Ovary (tissue), 9 donors: Measurements from ENCODE around the gene TRPM4. TPM values are rescaled to one million over a fixed set of nuclear protein-coding genes. Genes with fewer than 3 reads are reported as not detected.

ENCODE experiments used
- DNase-seq, 5 donors: peaks; one replicate each; pipeline ENCODE4 v3.0.0-alpha.2; 2019 to 2020
- H3K27ac ChIP-seq, 2 donors: fragments of 200-600 bp; one replicate each; pipeline versions ENCODE4 v1.5.1 to v1.8.0; 2019 to 2022
- H3K27me3 ChIP-seq: fragments of 200-600 bp; one replicate; pipeline ENCODE4 v1.8.0; 2022
- H3K36me3 ChIP-seq: fragments of 200-600 bp; sonication (generic); one replicate; pipeline ENCODE4 v1.5.1; 2019
- H3K4me1 ChIP-seq: one replicate; pipeline ENCODE4 v1.8.1; 2013; ENCODE audit warnings: mild to moderate bottlenecking, moderate library complexity; ENCODE audit not compliant: insufficient read depth
- H3K4me3 ChIP-seq: fragments of 200-600 bp; sonication (generic); one replicate; pipeline ENCODE4 v1.5.1; 2017
- H3K9me3 ChIP-seq, 2 donors: fragments of 200-600 bp in 1 of 2; sonication (generic) in 1 of 2; one replicate each; pipeline versions ENCODE4 v1.5.1 to v1.8.1; 2013 to 2019; ENCODE audit warnings: mild to moderate bottlenecking in 1 of 2, moderate library complexity in 1 of 2
- EP300 ChIP-seq: sonication (generic); formaldehyde crosslinking; IDR thresholded peaks from one replicate; pipeline ENCODE4 v1.6.1; 2017; ENCODE audit warnings: antibody characterized with exemption
- POLR2A ChIP-seq: fragments of 450-650 bp; IDR thresholded peaks from one replicate; pipeline ENCODE4 v1.6.1; 2017; ENCODE audit warnings: antibody characterized with exemption, mild to moderate bottlenecking, moderate library complexity
- WGBS, 3 donors: extraction: QIAGEN DNeasy Blood & Tissue Kit in 1 of 3; methylation state at CpG; one replicate each; pipeline versions ENCODE4 v1.1.5 to v1.1.7; 2013 to 2017; 5-methylcytosine and 5-hydroxymethylcytosine counted together
- intact Hi-C, 4 donors: fragments of 100-400 bp; cut with DNase I; formaldehyde crosslinking; loops; one replicate each; pipeline versions ENCODE4 v1.11.0 to v1.15.1; 2022 to 2023
- polyA plus RNA-seq, 2 donors: library from polyadenylated mRNA; stranded (reverse); fragments of 200-250 nt in 1 of 2; fragments of 350-450 nt in 1 of 2; fragmentation: Illumina TruSeq in 1 of 2; extraction: RNeasy Lipid Tissue Mini Kit (QIAGEN cat#74804) in 1 of 2; gene quantifications; one replicate each; pipeline ENCODE4 v1.2.3, GENCODE V29; 2013 to 2014
- total RNA-seq, 7 donors: library from RNA; depleted of rRNA in 2 of 7; stranded (reverse); fragments of >200 nt in 2 of 7; fragmentation: NEBNext Ultra II Directional in 3 of 7; extraction: Animal tissue kit (Norgen Biotek cat#: 25700) in 3 of 7; gene quantifications; one replicate each; pipeline versions ENCODE4 v1.1.0 to v1.2.4, GENCODE V29; 2016 to 2023
- TF ChIP-seq, protein P1 (sequence below), 3 donors: fragments of 450-650 bp in 2 of 3; fragments of 200-600 bp in 1 of 3; IDR thresholded peaks; one replicate each; pipeline versions ENCODE4 v1.5.1 to v1.8.0; 2016 to 2022; ENCODE audit warnings: antibody characterized with exemption in 3 of 3, mild to moderate bottlenecking in 1 of 3
- donor health status: DM: no; HTN: no; CAD: no; lungs with moderate emphysema.
- donor health status: DM: no; HTN: no; CAD: no.
- donor health status: Bipolar disorder and iron deficiency.
- donor health status: DM: yes; HTN: yes; CAD: no.
- donor health status: DM: no; HTN: no; CAD: no.
- donor health status: DM: yes; HTN: yes; CAD: no.

The TRPM4 gene
- total and polyA plus RNA-seq, 9 donors = 1.1 to 12.2 (median 5.1) TPM

GRCh38 chr19:49186108-49186507 lies 28.5 kb downstream of the TRPM4 start:
- H3K27ac ChIP-seq = no peak overlapping the region
- H3K4me1 ChIP-seq = no peaks in the 10 kb centered on the region
- DNase-seq = no peak
- H3K9me3 ChIP-seq = no peaks in the 10 kb centered on the region
- intact Hi-C loops = no loop called here
- no peaks in the 10 kb centered on the region for H3K36me3 ChIP-seq
- H3K27me3 ChIP-seq = no peaks in the 10 kb centered on the region
- H3K4me3 ChIP-seq = no peak overlapping the region
- 87 to 91% (median 90%) methylated on average over 5 of the region's 5 CpGs for WGBS, 3 donors
- TF ChIP-seq EP300 (no peak), POLR2A (no peak)
- TF ChIP-seq, protein P1, sequence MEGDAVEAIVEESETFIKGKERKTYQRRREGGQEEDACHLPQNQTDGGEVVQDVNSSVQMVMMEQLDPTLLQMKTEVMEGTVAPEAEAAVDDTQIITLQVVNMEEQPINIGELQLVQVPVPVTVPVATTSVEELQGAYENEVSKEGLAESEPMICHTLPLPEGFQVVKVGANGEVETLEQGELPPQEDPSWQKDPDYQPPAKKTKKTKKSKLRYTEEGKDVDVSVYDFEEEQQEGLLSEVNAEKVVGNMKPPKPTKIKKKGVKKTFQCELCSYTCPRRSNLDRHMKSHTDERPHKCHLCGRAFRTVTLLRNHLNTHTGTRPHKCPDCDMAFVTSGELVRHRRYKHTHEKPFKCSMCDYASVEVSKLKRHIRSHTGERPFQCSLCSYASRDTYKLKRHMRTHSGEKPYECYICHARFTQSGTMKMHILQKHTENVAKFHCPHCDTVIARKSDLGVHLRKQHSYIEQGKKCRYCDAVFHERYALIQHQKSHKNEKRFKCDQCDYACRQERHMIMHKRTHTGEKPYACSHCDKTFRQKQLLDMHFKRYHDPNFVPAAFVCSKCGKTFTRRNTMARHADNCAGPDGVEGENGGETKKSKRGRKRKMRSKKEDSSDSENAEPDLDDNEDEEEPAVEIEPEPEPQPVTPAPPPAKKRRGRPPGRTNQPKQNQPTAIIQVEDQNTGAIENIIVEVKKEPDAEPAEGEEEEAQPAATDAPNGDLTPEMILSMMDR (IDR thresholded peaks at IDR 0.05) = no peak

DNA sequence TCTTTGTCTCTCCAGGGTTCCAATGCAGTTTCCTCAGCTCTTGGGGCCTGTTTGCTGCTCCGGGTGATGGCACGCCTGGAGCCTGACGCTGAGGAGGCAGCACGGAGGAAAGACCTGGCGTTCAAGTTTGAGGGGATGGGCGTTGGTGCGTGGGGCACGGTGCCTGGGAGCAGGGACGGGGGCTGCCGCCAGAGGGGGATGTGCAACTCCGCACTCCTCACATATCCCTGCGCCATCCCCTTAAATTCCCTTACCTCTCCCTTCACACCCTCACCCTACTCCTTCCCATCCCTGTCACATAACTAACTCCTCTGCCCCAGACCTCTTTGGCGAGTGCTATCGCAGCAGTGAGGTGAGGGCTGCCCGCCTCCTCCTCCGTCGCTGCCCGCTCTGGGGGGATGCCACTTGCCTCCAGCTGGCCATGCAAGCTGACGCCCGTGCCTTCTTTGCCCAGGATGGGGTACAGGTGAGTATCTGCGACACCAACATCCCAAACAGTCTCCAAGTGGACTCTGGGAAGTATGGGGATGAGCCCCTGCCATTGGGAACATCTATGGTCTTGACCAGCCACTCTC lies 31.1 kb downstream of the TRPM4 start:
- no peak for TF ChIP-seq POLR2A
- no peak for TF ChIP-seq EP300
- TF ChIP-seq, protein P1 (IDR thresholded peaks at IDR 0.05) = no peak
- Histone ChIP-seq H3K27me3 (no peaks in the 10 kb centered on the region), H3K4me1 (no peaks in the 10 kb centered on the region), H3K9me3 (no peaks in the 10 kb centered on the region), H3K27ac (no peak overlapping the region), H3K4me3 (no peak overlapping the region), H3K36me3 (no peaks in the 10 kb centered on the region)
- intact Hi-C loops = no loop called here
- WGBS, 3 donors = 81 to 90% (median 82%) methylated on average over 21 of the region's 21 CpGs
- DNase-seq = no peak

- Histone ChIP-seq H3K4me3 (no peak overlapping the region), H3K27ac (no peak overlapping the region), H3K36me3 (no peaks in the 10 kb centered on the region), H3K4me1 (no peaks in the 10 kb centered on the region), H3K9me3 (no peaks in the 10 kb centered on the region), H3K27me3 (no peaks in the 10 kb centered on the region)
- TF ChIP-seq EP300 = no peak
- TF ChIP-seq POLR2A = no peak
- TF ChIP-seq, protein P1 (IDR thresholded peaks at IDR 0.05) = no peak
- intact Hi-C loops = no loop called here
- 84 to 91% (median 90%) methylated on average over 5 of the region's 5 CpGs for WGBS, 3 donors
- DNase-seq = no peak
Measured at GRCh38 chr19:49189259-49189658, 31.7 kb downstream of the TRPM4 start.

- no peaks in the 10 kb centered on the region for H3K27me3 ChIP-seq
- WGBS, 3 donors = 94 to 96% (median 96%) methylated on average over 3 of the region's 3 CpGs
- DNase-seq = no peak
- no peaks in the 10 kb centered on the region for H3K9me3 ChIP-seq
- TF ChIP-seq, protein P1 (IDR thresholded peaks at IDR 0.05) = no peak
- no peak for TF ChIP-seq EP300
- TF ChIP-seq POLR2A = no peak
- no peaks in the 10 kb centered on the region for H3K4me1 ChIP-seq
- H3K27ac ChIP-seq = no peak overlapping the region
- no peaks in the 10 kb centered on the region for H3K36me3 ChIP-seq
- intact Hi-C loops = loop anchor here in 1 of 4 donors (1.0 kb wide), 1 partner anchor 27 kb away; no protein-coding TSS in a partner anchor
- H3K4me3 ChIP-seq = no peak overlapping the region
Measured at GRCh38 chr19:49190781-49191180, 33.2 kb downstream of the TRPM4 start.
